ENCODE measurements around the gene SUN5. TPM values are rescaled to one million over a fixed set of nuclear protein-coding genes. Genes with fewer than 3 reads are reported as not detected.

The SUN5 gene
- total RNA-seq, 2 experiments from 2014 or later: not detected

- intact Hi-C loops (cut with DNase I, micrococcal nuclease): no loop called here
- ChIA-PET CTCF (no interaction called here), POLR2A (no interaction called here)
- no peak overlapping the region for H3K4me3 ChIP-seq (ENCODE audit: low read length)
- DNase-seq (no peak), ATAC-seq (ENCODE audit: poor library complexity) (no peak)
- peaks cover 0 to 8% of the 10 kb centered on the region in 2 experiments for H3K9me3 ChIP-seq (ENCODE audit: control insufficient read depth in 1 of 2, insufficient read depth in 1 of 2, low read length in 2 of 2)
- no peaks in the 10 kb centered on the region for H3K27me3 Mint-ChIP-seq
- H3K4me1 Mint-ChIP-seq (ENCODE audit: low read depth): peaks cover 5% of the 10 kb centered on the region
- peaks cover 4% of the 10 kb centered on the region for H3K4me1 ChIP-seq (ENCODE audit: insufficient read depth, low read length)
- no peak overlapping the region for H3K27ac ChIP-seq (ENCODE audit: low read depth in 1 of 2, low read length in 2 of 2)
- no peaks in the 10 kb centered on the region for H3K36me3 ChIP-seq (ENCODE audit: insufficient read depth, low read length)
- H3K27ac Mint-ChIP-seq: no peak overlapping the region
- peaks cover 2% of the 10 kb centered on the region for H3K9me3 Mint-ChIP-seq
- H3K4me3 Mint-ChIP-seq: no peak overlapping the region
- no peaks in the 10 kb centered on the region for H3K27me3 ChIP-seq (ENCODE audit: control insufficient read depth in 1 of 2, insufficient read depth in 2 of 2, low read length in 2 of 2)
- TF ChIP-seq, protein P1, sequence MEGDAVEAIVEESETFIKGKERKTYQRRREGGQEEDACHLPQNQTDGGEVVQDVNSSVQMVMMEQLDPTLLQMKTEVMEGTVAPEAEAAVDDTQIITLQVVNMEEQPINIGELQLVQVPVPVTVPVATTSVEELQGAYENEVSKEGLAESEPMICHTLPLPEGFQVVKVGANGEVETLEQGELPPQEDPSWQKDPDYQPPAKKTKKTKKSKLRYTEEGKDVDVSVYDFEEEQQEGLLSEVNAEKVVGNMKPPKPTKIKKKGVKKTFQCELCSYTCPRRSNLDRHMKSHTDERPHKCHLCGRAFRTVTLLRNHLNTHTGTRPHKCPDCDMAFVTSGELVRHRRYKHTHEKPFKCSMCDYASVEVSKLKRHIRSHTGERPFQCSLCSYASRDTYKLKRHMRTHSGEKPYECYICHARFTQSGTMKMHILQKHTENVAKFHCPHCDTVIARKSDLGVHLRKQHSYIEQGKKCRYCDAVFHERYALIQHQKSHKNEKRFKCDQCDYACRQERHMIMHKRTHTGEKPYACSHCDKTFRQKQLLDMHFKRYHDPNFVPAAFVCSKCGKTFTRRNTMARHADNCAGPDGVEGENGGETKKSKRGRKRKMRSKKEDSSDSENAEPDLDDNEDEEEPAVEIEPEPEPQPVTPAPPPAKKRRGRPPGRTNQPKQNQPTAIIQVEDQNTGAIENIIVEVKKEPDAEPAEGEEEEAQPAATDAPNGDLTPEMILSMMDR (IDR thresholded peaks at IDR 0.05): no peak
- no peaks in the 10 kb centered on the region for H3K36me3 Mint-ChIP-seq (ENCODE audit: low read depth)
These were observed 5.9 kb upstream of the SUN5 start for GRCh38 chr20:33010133-33010504.

DNA sequence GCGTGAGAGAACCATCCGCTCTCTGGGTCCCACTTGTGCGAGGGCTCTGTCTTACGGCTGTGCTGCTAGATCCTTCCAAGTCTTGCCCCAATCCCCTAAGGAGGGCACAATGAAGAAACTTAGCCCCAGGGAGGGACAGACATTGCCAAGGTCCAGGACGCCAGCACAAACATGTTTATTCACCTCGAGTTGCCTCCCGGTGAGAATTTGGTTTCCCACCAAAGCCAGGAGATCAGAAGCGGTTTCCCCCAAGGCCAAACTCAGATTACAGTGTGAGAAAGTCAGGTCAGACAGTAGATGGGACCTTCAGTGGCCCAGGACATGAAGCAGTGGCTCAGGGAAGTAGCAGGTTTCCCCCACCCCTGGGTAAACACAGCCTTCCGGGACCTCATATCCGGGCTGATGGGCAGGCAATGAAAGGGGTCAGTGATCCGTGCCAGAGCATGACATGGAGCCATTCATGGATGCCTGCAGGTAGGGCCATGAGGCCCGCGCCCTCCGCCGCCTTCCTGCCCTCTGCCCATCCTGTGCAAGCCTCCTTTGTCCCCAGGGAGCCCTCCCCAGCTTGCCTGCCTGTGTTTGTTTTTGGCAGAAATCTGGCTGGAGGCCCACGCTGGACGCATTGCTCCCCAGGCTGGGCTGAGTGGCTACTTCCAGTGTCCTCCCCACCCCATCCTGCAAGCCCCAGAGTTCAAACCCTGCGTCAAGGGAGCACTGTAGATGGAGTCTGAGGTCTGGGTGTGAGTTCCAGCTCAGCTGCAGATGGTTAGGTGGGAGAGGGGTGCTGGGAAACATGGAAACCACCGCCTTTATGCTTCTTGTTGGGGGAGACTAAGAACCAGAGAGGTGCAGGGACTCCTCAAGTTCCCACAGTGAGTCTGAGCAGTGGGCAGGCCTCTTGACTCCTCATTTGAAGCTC lies 5.2 kb upstream of the SUN5 start:
- ATAC-seq (ENCODE audit: poor library complexity): no peak
- Mint-ChIP-seq H3K4me1 (ENCODE audit: low read depth) (peaks cover 11% of the 10 kb centered on the region), H3K27ac (no peak overlapping the region), H3K36me3 (ENCODE audit: low read depth) (no peaks in the 10 kb centered on the region), H3K4me3 (no peak overlapping the region), H3K9me3 (peaks cover 2% of the 10 kb centered on the region), H3K27me3 (no peaks in the 10 kb centered on the region)
- no peaks in the 10 kb centered on the region for H3K36me3 ChIP-seq (ENCODE audit: insufficient read depth, low read length)
- no peak overlapping the region for H3K4me3 ChIP-seq (ENCODE audit: low read length)
- no peak for DNase-seq
- ChIA-PET POLR2A (no interaction called here), CTCF (no interaction called here)
- H3K27ac ChIP-seq (ENCODE audit: low read depth in 1 of 2, low read length in 2 of 2): no peak overlapping the region
- TF ChIP-seq, protein P1 (IDR thresholded peaks at IDR 0.05): no peak
- H3K27me3 ChIP-seq (ENCODE audit: control insufficient read depth in 1 of 2, insufficient read depth in 2 of 2, low read length in 2 of 2): no peaks in the 10 kb centered on the region
- peaks cover 10% of the 10 kb centered on the region for H3K4me1 ChIP-seq (ENCODE audit: insufficient read depth, low read length)
- intact Hi-C loops (cut with DNase I, micrococcal nuclease): loop anchor here in 1 of 2 experiments (5.0 kb wide), 1 partner anchor 42 kb away; no protein-coding TSS in a partner anchor
- peaks cover 0 to 13% of the 10 kb centered on the region in 2 experiments for H3K9me3 ChIP-seq (ENCODE audit: control insufficient read depth in 1 of 2, insufficient read depth in 1 of 2, low read length in 2 of 2)

GRCh38 chr20:33008336-33009213 lies 4.3 kb upstream of the SUN5 start:
- H3K4me1 Mint-ChIP-seq (ENCODE audit: low read depth): peaks cover 16% of the 10 kb centered on the region
- H3K4me3 ChIP-seq (ENCODE audit: low read length): no peak overlapping the region
- CTCF ChIA-PET: no interaction called here
- H3K27ac Mint-ChIP-seq: no peak overlapping the region
- no peaks in the 10 kb centered on the region for H3K27me3 Mint-ChIP-seq
- H3K36me3 ChIP-seq (ENCODE audit: insufficient read depth, low read length): no peaks in the 10 kb centered on the region
- no peaks in the 10 kb centered on the region for H3K36me3 Mint-ChIP-seq (ENCODE audit: low read depth)
- POLR2A ChIA-PET: no interaction called here
- H3K9me3 ChIP-seq (ENCODE audit: control insufficient read depth in 1 of 2, insufficient read depth in 1 of 2, low read length in 2 of 2): peaks cover 0 to 13% of the 10 kb centered on the region in 2 experiments
- H3K4me3 Mint-ChIP-seq: no peak overlapping the region
- intact Hi-C loops (cut with DNase I, micrococcal nuclease): loop anchor here in 1 of 2 experiments (5.0 kb wide), 1 partner anchor 41 kb away; no protein-coding TSS in a partner anchor
- H3K4me1 ChIP-seq (ENCODE audit: insufficient read depth, low read length): peaks cover 18% of the 10 kb centered on the region
- H3K27me3 ChIP-seq (ENCODE audit: control insufficient read depth in 1 of 2, insufficient read depth in 2 of 2, low read length in 2 of 2): no peaks in the 10 kb centered on the region
- H3K27ac ChIP-seq (ENCODE audit: low read depth in 1 of 2, low read length in 2 of 2): no peak overlapping the region
- no peak for DNase-seq
- H3K9me3 Mint-ChIP-seq: peaks cover 2% of the 10 kb centered on the region
- ATAC-seq (ENCODE audit: poor library complexity): no peak
- TF ChIP-seq, protein P1 (IDR thresholded peaks at IDR 0.05): no peak

Measured in CD4-positive, alpha-beta T cell (primary cell).